DMS79 (cell line): Measurements from ENCODE around the gene ACTR2.

Experiments
- DNase-seq: peaks from one replicate; lab custom pipeline; 2025; lab: John Stamatoyannopoulos, UW

ACTR2 gene

DNA sequence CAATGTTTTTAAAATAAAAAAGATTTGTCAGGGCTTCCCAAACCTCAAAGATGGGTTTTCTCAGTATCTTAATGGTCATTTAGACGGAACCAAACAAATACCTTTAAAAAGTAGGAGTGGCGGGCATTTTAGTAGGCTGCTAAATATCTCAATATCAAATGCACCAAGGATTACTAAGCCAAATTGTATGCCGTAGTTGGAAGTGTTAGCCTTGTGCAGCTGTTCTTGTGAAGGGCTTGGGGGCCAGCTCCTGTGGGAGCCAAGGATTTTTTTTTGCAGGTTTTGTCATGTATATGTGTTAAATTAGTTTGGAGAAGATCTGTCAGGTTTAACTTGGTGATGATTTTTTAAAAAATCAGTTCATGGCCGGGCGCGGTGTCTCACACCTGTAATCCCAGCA is 52.1 kb downstream of the ACTR2 start:
- no peak for DNase-seq

DNA sequence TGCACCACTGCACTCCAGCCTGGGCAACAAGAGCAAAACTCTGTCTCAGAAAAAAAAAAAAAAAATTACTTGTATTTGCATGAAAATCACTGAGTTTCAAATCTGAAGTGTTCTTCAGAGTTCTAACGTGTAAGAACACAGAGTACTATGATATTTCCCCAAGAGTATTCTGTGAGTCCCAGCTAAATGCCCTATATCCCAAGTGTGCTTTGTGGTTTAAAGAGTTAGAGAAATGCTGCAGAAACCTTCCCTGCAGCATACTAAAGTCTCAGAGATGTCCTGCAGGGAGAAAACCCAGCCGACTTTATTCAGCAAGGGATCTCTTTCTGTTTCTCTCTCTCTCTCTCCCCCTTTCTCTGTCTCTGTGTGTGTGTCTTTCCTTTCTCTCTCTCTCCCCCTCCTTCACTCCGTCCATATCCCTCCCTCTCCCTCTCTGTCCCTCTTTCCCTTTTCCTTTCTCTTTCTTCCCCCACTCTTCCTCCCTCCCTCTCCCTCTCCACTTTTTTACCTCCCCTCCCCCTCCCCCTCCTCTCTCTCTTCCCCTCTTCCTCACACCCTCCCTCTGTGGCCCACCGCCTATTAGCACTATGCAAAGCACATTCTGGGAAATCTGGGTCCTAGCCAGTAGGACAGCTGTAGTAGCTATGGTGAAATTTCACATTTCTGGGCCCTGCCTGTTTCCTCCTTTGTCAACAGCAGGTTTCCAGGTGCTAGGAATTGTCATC is 54.2 kb downstream of the ACTR2 start:
- DNase-seq: no peak

DNA sequence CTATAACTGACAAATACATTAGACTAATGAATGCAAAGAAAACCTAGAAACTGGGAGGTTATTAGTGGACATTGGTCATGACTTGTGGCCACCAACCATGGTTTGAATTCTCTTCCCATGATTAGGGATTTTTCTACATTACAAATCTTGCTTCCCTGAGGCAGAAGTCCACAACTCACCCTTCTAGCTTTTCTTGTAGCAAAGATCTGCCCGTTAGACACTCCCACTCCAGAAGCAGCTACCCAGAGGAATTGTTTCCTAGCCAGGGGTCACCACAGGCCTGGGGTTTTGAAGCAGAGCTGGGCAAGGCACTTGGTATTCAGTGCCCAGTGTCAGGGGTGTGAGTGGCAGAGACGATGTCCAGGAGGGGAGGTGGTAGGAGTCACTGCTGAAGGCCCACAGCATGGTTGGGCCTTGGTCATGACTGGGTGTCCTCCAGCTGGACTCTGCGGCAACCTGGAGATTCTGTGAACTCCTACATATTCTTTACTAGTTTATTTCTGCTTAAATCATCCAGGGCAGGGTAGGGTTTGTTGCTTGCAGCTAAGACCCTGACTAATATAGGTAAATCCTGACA is 54.9 kb downstream of the ACTR2 start:
- no peak for DNase-seq

DNA sequence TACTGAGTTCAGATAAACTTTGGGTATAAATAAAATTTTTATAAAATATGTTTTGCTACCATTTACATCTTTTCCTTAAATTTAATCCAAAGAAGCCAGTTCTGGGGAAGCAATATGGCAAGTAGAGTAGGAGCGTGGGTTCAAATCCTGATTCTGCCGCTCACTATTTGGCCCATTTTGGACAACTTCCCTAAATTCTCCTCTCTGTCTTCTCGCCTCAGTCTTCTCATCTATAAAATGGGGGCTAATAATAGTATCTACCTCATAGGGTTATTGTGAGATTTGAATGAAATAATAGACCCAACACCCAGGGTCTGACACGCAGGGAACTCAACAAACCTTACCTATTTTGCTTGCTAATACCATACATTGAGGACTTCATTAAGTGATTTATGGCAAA is 59.7 kb downstream of the ACTR2 start:
- DNase-seq: no peak

DNA sequence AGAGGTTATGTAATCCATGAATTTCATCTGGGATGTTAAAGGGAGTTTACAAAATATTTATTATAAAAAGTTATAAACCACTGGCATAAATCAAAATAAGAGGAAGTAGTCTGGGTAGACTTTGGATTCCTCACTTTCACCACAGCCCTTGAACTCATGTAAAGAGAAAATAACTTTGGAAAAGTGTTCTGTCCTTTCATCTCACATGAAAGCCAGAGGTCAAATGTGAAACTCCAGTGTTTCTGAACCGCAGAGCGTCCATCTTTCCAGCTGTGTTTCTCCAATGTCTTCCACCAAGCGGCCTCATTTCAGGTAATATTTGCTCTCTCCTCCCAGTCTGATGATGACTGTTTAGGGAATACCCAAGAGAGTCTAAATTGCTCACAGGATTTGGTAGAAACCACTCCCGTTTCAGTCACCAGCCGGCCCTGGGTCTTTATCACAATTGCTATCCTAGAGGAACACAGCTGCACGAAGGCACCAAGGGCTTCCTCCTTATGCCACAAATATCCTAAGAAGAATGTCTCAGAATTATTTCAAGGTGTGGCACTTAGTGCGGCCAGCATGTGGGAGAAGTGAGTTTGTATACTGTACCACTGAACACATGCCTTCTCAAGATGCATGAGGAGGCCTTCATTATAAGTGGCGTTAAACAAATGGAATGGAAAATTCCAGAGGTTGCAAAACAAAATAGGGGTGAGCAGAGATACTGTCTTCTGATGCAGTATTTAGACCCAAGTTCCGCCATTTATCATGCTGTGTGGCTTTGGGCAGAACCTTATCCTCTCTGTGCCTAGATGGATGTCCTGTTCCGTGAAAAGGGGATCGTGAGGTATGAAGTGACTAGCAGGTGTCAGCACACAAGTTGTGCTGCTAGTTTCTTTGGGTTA is 63.8 kb downstream of the ACTR2 start:
- DNase-seq: no peak

DNA sequence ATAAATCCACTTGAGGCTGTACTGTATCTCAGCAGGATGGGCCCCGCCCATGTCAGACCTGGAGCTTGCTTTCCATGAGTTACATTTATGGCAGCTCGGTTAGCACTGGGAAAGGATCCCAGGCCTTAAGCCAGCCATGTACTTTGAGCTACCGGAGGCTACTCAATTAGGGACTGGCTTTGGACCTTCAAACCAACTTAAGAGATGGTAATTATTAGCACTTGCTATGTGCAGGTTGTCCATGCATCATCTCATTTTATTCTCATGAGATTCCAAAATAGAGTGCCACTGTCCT is 64.4 kb downstream of the ACTR2 start:
- no peak for DNase-seq

DNA sequence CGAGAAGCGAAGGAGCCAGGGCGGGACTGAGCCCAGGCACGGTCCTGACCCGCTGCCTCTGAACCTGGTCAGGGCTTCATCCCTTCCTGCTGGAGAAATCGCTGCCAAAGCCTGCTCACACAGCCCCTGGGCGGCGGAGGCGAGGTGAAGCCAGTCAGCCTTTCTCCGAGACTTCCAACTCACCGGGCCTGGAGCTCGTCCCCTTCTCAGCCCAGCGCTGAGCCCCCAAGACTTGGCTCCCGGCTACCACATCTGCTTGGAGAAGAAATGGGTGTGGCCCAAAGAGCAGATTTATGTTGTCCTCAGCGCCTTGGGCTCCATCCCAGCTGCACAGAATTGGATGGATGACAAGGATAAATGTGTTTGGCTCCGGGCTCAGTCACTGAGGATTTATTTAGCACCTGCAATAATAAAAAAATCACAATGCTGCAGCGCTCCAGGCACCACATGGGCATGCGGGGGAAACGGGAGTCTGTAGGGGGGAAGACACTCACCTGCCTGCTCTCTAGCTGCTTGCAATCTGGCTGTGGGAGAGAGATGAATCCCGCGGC is 64.9 kb downstream of the ACTR2 start:
- no peak for DNase-seq

DNA sequence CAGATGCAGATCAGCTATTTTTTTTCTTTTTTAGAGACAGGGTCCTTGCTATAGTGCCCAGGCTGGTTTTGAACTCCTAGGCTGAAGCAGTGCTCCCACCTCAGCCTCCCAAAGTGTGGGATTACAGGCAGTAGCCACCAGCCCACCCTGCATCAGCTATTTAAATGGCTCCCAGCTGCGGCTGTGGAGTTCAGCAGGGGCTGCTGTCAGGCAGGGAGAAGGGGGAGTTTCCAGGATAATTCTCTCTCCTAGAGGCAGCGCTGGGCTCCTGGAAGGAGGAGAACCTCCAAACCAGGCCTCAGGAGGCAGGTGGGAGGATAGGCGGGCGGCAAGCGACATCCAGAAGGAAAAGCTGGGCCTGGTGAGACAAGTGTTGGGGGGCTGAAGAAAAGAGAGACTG is 65.7 kb downstream of the ACTR2 start:
- DNase-seq: no peak

DNA sequence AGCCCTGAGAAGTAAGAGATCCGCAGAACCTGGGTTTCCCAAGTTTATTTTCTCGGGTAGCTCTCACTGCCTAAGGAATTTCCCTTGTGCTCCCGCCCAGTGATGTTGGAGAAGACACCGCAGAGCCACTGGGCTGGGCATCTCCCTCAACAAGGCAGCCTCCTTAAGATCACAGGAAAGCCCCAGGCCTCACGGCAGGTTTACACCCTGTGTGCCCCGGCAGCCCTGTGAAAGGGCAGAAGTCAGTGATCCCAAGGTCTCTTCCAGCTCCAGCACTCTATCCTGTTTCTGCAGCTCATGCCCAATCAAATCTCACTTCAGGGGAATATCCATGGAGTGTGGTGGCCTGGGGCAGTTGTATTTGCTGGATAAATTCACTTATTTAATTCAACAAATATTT is 66.5 kb downstream of the ACTR2 start:
- DNase-seq: no peak

DNA sequence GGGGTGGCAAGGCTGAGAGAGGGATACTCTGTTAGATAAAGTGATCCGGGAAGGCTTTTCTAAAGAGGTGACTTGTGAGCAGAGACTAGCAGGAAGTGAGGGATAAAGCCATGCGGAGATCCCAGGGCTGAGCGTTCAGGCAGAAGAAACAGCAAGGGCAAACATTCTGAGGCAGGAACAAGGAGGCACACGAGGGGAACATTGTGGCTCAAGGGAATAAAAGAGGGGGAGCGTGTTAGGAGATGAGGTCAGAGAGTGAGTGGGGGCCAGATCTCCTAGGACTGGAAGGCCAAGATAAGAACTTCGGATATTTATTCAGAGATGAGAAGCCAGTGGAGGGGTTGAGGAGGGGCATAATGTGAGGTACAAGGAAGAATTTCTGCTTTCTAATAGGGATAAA is 67.1 kb downstream of the ACTR2 start:
- DNase-seq: no peak

DNA sequence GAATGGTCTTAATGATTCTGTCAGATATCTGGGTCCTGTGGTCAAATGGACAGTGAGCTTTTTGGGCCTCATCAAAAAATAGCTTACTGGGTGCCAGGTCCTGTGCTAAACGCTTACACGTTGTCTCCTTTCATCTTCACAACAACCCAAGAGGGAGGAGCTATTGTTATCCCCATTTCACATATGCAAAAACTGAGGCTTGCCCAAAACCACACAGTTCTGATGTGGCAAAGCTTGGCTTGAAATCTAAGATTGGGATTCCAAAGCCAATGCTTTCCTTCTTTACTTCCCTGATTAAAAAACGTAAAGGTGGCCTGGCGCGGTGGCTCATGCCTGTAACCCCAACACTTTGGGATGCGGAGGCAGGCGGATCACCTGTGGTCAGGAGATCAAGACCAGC is 69.3 kb downstream of the ACTR2 start:
- no peak for DNase-seq

DNA sequence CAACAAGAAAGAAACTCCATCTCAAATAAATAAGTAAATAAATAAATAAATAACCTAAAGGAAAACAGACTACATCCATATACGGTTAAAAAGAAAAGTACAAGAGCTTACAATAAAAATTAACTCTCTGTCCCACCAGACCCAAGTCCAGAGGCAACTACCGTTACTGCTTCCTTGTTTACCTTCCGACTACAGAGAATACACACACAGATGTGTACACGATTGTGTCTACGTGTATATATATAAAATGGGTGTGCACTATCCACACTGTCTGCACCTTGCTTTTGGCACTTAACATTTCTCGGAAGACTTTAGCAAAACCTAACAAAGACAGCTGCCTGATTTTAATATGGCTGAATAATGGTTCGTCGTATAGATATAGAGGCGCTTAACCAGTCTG is 69.9 kb downstream of the ACTR2 start:
- no peak for DNase-seq

DNA sequence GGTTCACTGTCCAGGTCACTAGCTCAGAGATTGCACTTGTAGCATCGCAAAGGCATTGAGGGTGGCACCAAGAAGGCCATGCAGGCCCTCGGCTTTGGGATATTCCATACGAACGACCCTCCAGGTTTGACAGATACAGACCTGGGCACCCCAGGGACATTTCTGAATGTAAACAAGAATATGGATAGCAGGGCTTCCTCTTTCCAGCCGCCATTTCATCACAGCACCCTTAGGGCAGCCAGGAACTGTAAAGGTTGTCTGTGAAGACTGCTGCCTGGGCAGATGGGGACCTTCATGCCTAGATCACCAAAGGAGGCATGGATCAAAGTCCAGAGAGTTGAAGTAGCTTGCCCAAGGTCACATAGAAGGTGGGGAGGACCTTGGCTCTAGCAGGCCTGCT is 70.5 kb downstream of the ACTR2 start:
- DNase-seq: no peak

DNA sequence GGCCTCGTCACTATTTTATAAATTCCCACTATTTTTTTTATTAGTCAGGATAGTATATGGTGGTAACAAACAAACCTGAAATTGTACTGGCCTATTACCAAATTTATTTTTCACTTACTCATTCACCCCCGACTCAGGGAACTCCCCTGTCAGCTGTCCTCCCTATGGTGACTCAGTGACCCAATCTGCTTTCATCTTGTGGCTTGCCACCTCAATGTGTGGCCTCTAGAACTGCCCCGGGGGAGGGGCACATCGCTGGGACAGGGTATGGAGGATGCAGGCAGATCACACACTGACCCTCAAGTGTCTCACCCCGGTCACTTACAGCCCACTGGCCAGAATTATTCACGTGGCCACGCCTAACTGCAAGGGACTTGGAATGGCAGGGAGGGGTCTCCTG is 71.6 kb downstream of the ACTR2 start:
- DNase-seq: no peak

DNA sequence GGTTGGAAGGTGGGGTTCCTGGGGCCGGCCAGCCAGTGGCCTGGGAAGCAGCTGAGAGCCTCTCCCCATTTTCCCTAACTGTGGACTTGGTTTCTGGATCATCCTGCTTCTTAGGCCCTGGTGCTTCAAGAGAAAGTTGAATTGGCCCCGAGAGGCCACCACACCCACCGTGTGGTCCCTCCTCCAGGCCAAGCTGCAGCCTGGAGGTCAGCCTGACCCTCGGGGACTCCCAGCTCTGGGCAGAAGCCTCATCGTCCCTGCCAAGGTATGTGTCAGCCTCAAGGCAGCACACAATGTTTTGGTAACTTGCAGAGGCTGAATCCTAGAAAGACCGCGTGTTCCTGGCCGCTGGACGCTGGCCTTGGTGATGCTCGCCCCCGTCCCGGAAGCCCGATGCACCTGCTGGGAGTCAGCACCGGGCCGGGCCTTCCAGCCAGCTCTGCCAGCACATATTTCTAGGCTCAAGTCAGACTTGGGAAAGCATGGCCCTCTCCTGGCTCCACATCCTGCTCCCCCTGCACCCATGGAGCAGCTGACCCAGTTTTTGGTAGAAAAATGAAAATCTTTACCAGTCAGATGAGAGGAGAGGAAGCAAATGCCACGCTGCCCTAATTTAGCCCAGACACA is 72.6 kb downstream of the ACTR2 start:
- no peak for DNase-seq

DNA sequence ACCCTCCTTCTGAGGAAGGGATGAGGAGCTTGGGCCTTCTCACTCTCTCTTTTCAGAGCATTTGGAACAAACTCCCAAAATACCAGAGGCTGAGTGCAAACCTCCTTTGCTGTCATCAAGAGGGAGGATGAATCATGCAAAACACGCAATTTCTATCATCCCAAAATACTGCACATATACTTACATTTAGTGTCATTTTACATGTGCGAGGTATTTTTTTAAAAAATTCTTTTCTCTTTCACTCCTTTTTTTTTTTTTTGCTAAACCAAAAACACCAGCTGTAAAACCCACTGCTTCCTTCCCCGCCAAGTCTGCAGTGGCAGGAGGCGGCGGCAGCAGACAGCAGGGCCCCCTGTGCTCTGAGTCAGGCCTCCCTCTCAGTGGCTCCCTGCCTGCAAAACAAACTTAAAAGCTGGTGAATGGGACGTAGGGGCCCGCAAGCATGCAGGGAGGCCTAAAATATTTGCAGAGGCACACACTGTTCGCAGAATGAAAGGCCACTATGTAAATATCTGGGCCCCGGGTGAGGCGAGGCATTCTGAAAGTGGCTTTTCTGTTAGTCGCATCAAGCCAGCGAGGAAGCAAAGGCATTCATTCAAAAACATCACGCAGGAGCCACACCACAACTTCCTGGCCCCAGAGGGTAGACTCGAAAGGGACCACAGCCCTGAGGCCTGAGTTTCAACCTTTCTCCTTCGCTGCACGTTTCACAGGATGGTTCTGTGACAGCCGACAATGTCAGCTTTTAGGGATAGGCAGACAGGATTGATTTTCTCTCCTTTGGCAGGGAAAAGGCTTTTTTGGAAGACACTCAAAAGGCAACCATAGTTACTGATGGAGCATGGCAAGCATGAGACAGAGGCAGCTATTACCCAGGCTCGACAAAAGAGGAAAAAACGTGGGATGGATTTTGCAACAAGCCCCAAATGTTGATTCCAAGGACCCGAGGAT is 73.4 kb downstream of the ACTR2 start:
- no peak for DNase-seq

DNA sequence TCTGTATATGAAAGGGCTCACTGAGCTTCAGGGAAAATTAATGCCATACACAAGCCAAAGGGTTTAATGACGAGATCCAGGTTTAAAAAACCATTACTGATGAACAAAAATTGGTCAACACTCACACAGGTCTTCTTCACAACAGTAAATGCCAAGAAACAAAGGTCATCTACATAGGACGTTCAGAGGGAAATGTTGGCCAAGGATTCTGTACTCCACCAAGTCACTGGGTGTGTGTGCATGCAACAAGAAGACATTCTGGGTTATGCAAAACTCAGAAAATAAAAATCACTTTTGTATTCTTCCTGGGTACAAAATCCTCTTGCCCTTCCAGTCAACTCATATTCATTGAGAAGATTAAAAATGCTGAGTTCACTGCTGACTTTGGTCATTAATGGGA is 78.3 kb downstream of the ACTR2 start:
- no peak for DNase-seq

DNA sequence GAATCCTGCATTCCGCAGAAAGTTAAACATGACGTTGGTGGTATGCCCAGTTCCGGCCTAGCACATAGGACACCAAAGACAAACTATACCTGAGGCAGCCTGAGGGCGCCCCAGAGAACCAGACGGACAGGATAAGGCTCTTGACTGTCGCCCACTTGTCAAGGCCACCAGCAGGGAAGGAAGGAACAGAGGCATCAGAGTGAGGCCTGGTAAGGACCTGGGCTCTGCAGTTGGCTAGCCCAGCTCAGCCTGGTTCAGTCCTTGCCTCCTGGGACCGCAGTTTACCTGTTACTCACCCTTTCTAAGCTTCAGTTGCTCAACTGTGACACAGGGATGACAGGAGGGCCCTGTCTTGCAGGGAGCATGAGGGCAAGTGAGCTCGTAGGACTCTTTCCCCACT is 82.1 kb downstream of the ACTR2 start:
- DNase-seq: no peak

DNA sequence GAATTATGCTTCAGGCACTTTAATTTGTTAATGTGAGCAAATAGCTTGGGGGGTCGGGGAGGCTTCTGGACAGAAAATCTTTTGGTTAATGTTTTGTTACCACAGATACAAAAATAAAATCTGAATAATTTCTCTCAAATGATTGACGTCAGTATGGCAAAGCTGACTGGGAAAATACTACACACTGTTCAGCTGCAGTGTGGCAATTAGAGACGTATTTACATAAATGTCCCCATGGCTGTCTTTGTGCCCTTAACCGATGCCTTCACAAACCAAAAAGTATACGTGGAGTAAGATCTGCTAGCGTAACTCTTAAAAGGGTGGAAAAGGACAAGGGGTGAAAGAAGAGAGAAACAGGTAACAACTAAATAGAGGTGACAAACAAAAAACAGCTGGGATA is 83.4 kb downstream of the ACTR2 start:
- no peak for DNase-seq

DNA sequence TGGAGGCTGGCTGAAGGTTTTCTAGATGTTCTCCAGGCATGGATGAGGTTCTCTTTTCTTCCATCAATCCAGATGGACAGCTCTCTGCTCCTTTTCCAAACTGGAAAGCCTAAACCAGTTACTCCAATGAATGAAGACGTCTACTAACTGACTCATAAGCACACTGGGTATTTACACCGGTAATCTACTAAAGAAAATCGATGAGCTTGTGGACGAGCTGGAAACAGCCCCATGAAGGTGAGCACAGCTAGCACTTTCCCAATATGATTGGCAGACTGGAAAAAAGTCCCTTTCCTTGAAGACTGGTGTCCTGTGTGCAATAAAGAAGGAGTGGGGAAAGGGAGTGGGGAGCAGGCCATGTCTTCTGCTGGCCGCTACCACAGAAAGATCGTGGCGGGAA is 84.0 kb downstream of the ACTR2 start:
- DNase-seq: no peak

DNA sequence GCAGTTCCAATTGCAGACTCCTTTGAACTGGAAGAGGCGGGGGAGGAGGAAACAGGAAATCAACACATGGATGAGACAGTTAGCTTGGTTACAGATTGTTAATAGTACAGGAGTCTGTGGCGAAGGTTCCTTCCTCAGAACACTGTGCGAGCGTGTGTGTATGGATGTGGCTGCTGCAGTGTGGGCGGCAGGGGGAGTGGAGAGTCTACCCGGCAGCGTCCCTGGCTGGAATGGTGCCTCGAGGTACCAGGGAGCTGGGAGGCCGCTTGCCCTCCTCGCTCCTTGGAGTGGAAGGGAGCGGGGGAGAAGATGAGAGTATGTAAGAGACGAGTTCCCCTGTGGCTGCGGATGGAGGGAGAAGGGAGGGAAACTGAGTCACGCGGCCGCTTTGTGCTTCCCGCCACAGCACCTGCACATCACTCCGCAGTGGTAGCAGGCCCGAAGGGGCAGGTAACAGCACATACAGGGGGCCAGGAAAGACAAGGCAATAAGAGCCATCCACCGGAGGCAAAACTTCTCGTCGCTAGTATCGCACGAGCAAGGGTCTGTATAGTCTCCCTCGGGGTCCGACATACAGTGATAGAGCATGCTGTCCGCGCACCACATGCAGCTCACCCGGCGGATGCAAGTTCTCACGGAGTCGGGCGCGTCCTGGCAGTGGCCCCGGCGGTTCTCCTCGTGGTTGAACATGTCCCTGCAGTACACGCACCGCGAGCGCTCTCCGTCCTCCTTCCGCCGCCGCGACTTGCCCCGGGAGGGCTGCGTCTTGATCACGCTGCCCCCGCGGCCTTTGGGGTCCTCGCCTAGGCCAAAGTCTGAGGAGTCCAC is 85.7 kb downstream of the ACTR2 start:
- no peak for DNase-seq
